HEK293 (cell line): Measurements from ENCODE around the gene PPP1CA.

Experiments
- MEIS1 ChIP-seq: sonication (generic); formaldehyde crosslinking; IDR thresholded peaks from 2 replicates; pipeline ENCODE4 v1.8.1; 2022; ENCODE audit warnings: missing genetic modification reagents, mild to moderate bottlenecking, borderline replicate concordance
- YY2 ChIP-seq: fragments of 450-650 bp; formaldehyde crosslinking; IDR thresholded peaks from 2 replicates; pipeline ENCODE4 v1.5.1; 2016; ENCODE audit warnings: missing biosample characterization, missing genetic modification characterization
- ZBTB26 ChIP-seq: fragments of 450-650 bp; formaldehyde crosslinking; optimal IDR thresholded peaks from 2 replicates; pipeline ENCODE3; 2016; ENCODE audit warnings: missing biosample characterization, mild to moderate bottlenecking, missing genetic modification characterization
- ZNF324 ChIP-seq: fragments of 450-650 bp; formaldehyde crosslinking; IDR thresholded peaks from 2 replicates; pipeline ENCODE4 v1.5.1; 2016; ENCODE audit warnings: missing biosample characterization, missing genetic modification characterization
- ZNF561 ChIP-seq: fragments of 450-650 bp; IDR thresholded peaks from 2 replicates; pipeline ENCODE4 v1.5.1; 2018; ENCODE audit warnings: missing biosample characterization, missing genetic modification characterization, borderline replicate concordance
- TF ChIP-seq, protein P1 (sequence below): fragments of 450-650 bp; formaldehyde crosslinking; IDR thresholded peaks from 2 replicates; pipeline ENCODE4 v1.5.1; 2016; ENCODE audit warnings: missing biosample characterization, missing genetic modification characterization
- TF ChIP-seq, protein P2 (sequence below): fragments of 450-650 bp; formaldehyde crosslinking; IDR thresholded peaks from 2 replicates; pipeline ENCODE4 v1.5.1; 2016; ENCODE audit warnings: missing biosample characterization, missing genetic modification characterization
- TF ChIP-seq, protein P3 (sequence below): fragments of 450-650 bp; formaldehyde crosslinking; IDR thresholded peaks from 2 replicates; pipeline ENCODE4 v1.5.1; 2016; ENCODE audit warnings: missing biosample characterization, missing genetic modification characterization

DNA sequence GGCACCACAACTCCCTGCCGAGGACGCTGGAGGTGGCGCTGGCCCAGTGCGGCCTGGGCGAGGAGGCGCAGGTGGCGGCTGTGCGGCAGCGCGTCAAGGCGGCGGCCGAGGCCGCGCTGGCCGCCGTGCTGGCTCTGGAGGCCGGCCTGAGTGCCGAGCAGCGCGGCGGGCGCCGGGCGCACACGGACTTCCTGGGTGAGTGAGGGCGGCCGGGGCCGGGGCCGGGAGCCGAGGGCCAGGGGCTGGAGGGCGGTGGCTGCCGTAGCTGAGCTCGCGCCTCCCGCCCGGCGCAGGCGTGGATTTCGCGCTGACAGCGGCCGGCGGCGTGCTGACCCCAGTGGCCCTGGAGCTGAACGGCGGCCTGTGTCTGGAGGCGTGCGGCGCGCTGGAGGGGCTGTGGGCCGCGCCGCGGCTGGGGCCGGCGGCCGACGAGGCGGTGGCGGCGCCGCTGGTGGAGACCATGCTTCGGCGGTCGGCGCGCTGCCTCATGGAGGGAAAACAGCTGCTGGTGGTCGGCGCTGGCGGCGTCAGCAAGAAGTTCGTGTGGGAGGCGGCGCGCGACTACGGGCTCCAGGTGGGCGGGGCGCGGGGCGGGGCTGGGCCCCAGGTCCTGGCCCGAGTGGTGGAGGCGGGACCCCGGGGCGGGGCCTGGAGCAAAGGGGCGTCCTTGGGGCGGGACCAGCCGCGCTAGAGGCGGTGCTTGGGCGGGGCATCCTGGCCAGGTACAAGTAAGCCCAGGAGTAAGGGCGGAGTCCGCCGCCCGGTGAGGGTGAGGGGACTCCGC lies 19.2 kb upstream of the PPP1CA start:
- peak; percentile 36 for TF ChIP-seq ZBTB26 (tag by site-specific recombination)
- TF ChIP-seq ZNF324 (tag by site-specific recombination): no peak
- TF ChIP-seq, protein P1, sequence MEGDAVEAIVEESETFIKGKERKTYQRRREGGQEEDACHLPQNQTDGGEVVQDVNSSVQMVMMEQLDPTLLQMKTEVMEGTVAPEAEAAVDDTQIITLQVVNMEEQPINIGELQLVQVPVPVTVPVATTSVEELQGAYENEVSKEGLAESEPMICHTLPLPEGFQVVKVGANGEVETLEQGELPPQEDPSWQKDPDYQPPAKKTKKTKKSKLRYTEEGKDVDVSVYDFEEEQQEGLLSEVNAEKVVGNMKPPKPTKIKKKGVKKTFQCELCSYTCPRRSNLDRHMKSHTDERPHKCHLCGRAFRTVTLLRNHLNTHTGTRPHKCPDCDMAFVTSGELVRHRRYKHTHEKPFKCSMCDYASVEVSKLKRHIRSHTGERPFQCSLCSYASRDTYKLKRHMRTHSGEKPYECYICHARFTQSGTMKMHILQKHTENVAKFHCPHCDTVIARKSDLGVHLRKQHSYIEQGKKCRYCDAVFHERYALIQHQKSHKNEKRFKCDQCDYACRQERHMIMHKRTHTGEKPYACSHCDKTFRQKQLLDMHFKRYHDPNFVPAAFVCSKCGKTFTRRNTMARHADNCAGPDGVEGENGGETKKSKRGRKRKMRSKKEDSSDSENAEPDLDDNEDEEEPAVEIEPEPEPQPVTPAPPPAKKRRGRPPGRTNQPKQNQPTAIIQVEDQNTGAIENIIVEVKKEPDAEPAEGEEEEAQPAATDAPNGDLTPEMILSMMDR: no peak
- TF ChIP-seq, protein P2, sequence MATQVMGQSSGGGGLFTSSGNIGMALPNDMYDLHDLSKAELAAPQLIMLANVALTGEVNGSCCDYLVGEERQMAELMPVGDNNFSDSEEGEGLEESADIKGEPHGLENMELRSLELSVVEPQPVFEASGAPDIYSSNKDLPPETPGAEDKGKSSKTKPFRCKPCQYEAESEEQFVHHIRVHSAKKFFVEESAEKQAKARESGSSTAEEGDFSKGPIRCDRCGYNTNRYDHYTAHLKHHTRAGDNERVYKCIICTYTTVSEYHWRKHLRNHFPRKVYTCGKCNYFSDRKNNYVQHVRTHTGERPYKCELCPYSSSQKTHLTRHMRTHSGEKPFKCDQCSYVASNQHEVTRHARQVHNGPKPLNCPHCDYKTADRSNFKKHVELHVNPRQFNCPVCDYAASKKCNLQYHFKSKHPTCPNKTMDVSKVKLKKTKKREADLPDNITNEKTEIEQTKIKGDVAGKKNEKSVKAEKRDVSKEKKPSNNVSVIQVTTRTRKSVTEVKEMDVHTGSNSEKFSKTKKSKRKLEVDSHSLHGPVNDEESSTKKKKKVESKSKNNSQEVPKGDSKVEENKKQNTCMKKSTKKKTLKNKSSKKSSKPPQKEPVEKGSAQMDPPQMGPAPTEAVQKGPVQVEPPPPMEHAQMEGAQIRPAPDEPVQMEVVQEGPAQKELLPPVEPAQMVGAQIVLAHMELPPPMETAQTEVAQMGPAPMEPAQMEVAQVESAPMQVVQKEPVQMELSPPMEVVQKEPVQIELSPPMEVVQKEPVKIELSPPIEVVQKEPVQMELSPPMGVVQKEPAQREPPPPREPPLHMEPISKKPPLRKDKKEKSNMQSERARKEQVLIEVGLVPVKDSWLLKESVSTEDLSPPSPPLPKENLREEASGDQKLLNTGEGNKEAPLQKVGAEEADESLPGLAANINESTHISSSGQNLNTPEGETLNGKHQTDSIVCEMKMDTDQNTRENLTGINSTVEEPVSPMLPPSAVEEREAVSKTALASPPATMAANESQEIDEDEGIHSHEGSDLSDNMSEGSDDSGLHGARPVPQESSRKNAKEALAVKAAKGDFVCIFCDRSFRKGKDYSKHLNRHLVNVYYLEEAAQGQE: no peak
- no peak for TF ChIP-seq YY2 (tag by site-specific recombination)
- TF ChIP-seq ZNF561: no peak
- no peak for TF ChIP-seq MEIS1 (CRISPR knock-in tag)
- TF ChIP-seq, protein P3, sequence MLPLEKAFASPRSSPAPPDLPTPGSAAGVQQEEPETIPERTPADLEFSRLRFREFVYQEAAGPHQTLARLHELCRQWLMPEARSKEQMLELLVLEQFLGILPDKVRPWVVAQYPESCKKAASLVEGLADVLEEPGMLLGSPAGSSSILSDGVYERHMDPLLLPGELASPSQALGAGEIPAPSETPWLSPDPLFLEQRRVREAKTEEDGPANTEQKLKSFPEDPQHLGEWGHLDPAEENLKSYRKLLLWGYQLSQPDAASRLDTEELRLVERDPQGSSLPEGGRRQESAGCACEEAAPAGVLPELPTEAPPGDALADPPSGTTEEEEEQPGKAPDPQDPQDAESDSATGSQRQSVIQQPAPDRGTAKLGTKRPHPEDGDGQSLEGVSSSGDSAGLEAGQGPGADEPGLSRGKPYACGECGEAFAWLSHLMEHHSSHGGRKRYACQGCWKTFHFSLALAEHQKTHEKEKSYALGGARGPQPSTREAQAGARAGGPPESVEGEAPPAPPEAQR (tag by site-specific recombination): no peak
